HepG2 (cell line): Measurements from ENCODE around the gene SLC43A3. TPM values are rescaled to one million over a fixed set of nuclear protein-coding genes. Genes with fewer than 3 reads are reported as not detected.

ENCODE experiments used
- ATAC-seq: fragments of 200-7000 bp; cut with Tn5 transposase; 3 replicates; pipeline ENCODE4 v1.9.1; 2020; ENCODE audit warnings: mild to moderate bottlenecking, moderate library complexity
- BruUV-seq: library from RNA; stranded (reverse); fragments of 400-500 nt; replicated peaks from 2 replicates; lab custom pipeline; 2021; lab: Mats Ljungman, UMichigan
- CTCF ChIA-PET: fragments of 300-600 bp; formaldehyde crosslinking; extraction: SDS; loops from one replicate; lab custom pipeline; 2021; ENCODE audit warnings: low total read pairs, inconsistent platforms, low intra/inter-chr PET ratio; lab: Yijun Ruan, JAX
- POLR2A ChIA-PET: fragments of 350-600 bp; sonication (Branson Sonifier 250); formaldehyde crosslinking; loops from one replicate; lab custom pipeline; 2020; ENCODE audit warnings: antibody characterized with exemption, inconsistent platforms; lab: Yijun Ruan, JAX
- DNase-seq: peaks from one replicate; pipeline ENCODE4 v3.0.0-alpha.2; 2015; ENCODE audit warnings: low spot score
- FAIRE-seq: peaks from 3 replicates; lab custom pipeline; 2011; peaks lifted over from hg19 to GRCh38; lab: Jason Lieb, UNC
- H2AFZ ChIP-seq: one replicate; pipeline ENCODE4 v1.6.1; 2011; ENCODE audit warnings: low read length, inconsistent platforms
- H3K27ac ChIP-seq: fragments of 300-600 bp; 3 replicates; pipeline ENCODE4 v1.8.0; 2011; ENCODE audit warnings: mixed run types, mild to moderate bottlenecking, mixed read lengths, low read length, inconsistent platforms; ENCODE audit not compliant: insufficient read depth; ENCODE audit errors: extremely low read length
- H3K27me3 ChIP-seq, 2 experiments: fragments of 200-600 bp in 1 of 2; 2 replicates in 1 of 2; 3 replicates in 1 of 2; pipeline versions ENCODE4 v1.6.0 to v1.8.0; 2011; ENCODE audit warnings: low read length in 2 of 2, mild to moderate bottlenecking in 2 of 2, moderate library complexity in 2 of 2, inconsistent platforms in 1 of 2; ENCODE audit not compliant: insufficient read depth in 2 of 2, control insufficient read depth in 1 of 2
- H3K36me3 ChIP-seq, 2 experiments: fragments of 200-600 bp in 1 of 2; replicated peaks in 1 of 2; 2 replicates in 1 of 2; 3 replicates in 1 of 2; pipeline versions ENCODE4 v1.5.1 to v1.8.0; 2011; ENCODE audit warnings: low read length in 2 of 2, inconsistent platforms in 1 of 2; ENCODE audit not compliant: insufficient read depth in 2 of 2, control insufficient read depth in 1 of 2
- H3K4me1 ChIP-seq: 2 replicates; pipeline ENCODE4 v1.5.1; 2012; ENCODE audit warnings: low read length, inconsistent platforms; ENCODE audit not compliant: insufficient read depth
- H3K4me2 ChIP-seq: 2 replicates; pipeline ENCODE4 v1.6.0; 2011; ENCODE audit warnings: low read depth, low read length, inconsistent platforms
- H3K4me3 ChIP-seq, 3 experiments: fragments of 200-600 bp in 1 of 3; sonication (generic), shearing (Covaris generic) in 1 of 3; replicated peaks in 1 of 3; 2 replicates each; pipeline ENCODE4 v1.5.1; 2011 to 2016; ENCODE audit warnings: low read length in 3 of 3, inconsistent platforms in 2 of 3, low read depth in 2 of 3, mild to moderate bottlenecking in 2 of 3, control low read depth in 1 of 3, mixed read lengths in 1 of 3; ENCODE audit not compliant: insufficient read depth in 1 of 3
- H3K79me2 ChIP-seq: one replicate; pipeline ENCODE4 v1.6.1; 2011; ENCODE audit warnings: low read length, inconsistent platforms; ENCODE audit not compliant: insufficient read depth
- H3K9ac ChIP-seq: 2 replicates; pipeline ENCODE4 v1.6.0; 2011; ENCODE audit warnings: mild to moderate bottlenecking, low read depth, low read length, inconsistent platforms; ENCODE audit not compliant: insufficient read depth
- H3K9me3 ChIP-seq: 2 replicates; pipeline ENCODE4 v1.5.1; 2012; ENCODE audit warnings: mild to moderate bottlenecking, low read length
- H4K20me1 ChIP-seq: 2 replicates; pipeline ENCODE4 v1.6.0; 2011; ENCODE audit warnings: inconsistent platforms, mild to moderate bottlenecking, low read length, moderate library complexity; ENCODE audit not compliant: insufficient read depth
- ARNT ChIP-seq: fragments of 450-650 bp; IDR thresholded peaks from 2 replicates; pipeline ENCODE4 v1.6.1; 2017
- REPIN1 ChIP-seq: sonication (generic); formaldehyde crosslinking; IDR thresholded peaks from 2 replicates; pipeline ENCODE4 v1.8.0; 2022; ENCODE audit warnings: missing genetic modification reagents, low read depth, mild to moderate bottlenecking, borderline replicate concordance
- THAP9 ChIP-seq: sonication (generic); formaldehyde crosslinking; IDR thresholded peaks from 2 replicates; pipeline ENCODE4; 2020; ENCODE audit warnings: missing genetic modification reagents, mild to moderate bottlenecking, borderline replicate concordance
- WGBS: methylation state at CpG from one replicate; pipeline ENCODE4 v1.1.6; 2017; ENCODE audit warnings: low lambda C conversion rate; 5-methylcytosine and 5-hydroxymethylcytosine counted together
- in situ Hi-C: cut with HindIII; loops from 2 replicates; pipeline ENCODE4 v1.10.0; 2017; ENCODE audit warnings: low pct_unique_long_range_greater_than_20kb; ENCODE audit not compliant: extremely low pct_ligation_motif_present
- intact Hi-C: fragments of 100-400 bp; cut with micrococcal nuclease; formaldehyde crosslinking; loops from one replicate; pipeline ENCODE4 v1.10.0; 2022; ENCODE audit not compliant: unreplicated experiment
- polyA plus RNA-seq, 8 experiments: library from polyadenylated mRNA; depleted of rRNA in 3 of 8; stranded (reverse) in 7 of 8; unstranded in 1 of 8; fragments of >200 nt; fragmentation: Illumina TruSeq in 4 of 8; extraction: Trizol in 4 of 8; gene quantifications; 2 replicates each; pipeline versions ENCODE4 v1.2.1 to v1.2.3, GENCODE V29; 2011 to 2016; ENCODE audit warnings: low read depth in 4 of 8, missing spikeins in 1 of 8, mixed read lengths in 1 of 8; ENCODE audit not compliant: insufficient read depth in 1 of 8
- total RNA-seq, 5 experiments: library from RNA; depleted of rRNA; stranded (reverse); fragments of >200 nt; fragmentation: Illumina TruSeq; extraction: Trizol; gene quantifications; 2 replicates each; pipeline ENCODE4 v1.2.3, GENCODE V29; 2016; ENCODE audit warnings: low read depth in 1 of 5
- TF ChIP-seq, protein P1 (sequence below): sonication (generic); formaldehyde crosslinking; IDR thresholded peaks from 2 replicates; pipeline ENCODE4 v1.8.0; 2022; ENCODE audit warnings: mild to moderate bottlenecking, missing genetic modification reagents, borderline replicate concordance
- TF ChIP-seq, protein P2 (sequence below): sonication (generic); formaldehyde crosslinking; IDR thresholded peaks from 2 replicates; pipeline ENCODE4 v1.4.0; 2020; ENCODE audit warnings: low read depth, missing genetic modification reagents

SLC43A3 gene
- total and polyA plus RNA-seq, 2 of the 13 experiments (the other 11 are each of a cell fraction or from before 2014, with no cell fraction given) = 2.6 TPM; not detected in 1

- no peak overlapping the region for H2AFZ ChIP-seq
- DNase-seq (no peak), FAIRE-seq (no peak), ATAC-seq (no peak)
- H3K9me3 ChIP-seq = no peaks in the 10 kb centered on the region
- intact Hi-C loops = no loop called here
- no peak overlapping the region for H3K4me3 ChIP-seq
- ChIA-PET CTCF (no interaction called here), POLR2A (interaction anchor here (0.6 to 0.8 kb wide), 2 partner anchors 54 to 58 kb away, joined by 3 read pairs; no protein-coding TSS in a partner anchor)
- H4K20me1 ChIP-seq = no peaks in the 10 kb centered on the region
- in situ Hi-C loops = no loop called here
- H3K4me2 ChIP-seq = 0 out of 2 replicates have a peak overlapping the region, but pooled peaks have one; percentile 68
- TF ChIP-seq THAP9 (CRISPR knock-in tag) (no peak), ARNT (no peak), REPIN1 (CRISPR knock-in tag) (no peak)
- TF ChIP-seq, protein P1, sequence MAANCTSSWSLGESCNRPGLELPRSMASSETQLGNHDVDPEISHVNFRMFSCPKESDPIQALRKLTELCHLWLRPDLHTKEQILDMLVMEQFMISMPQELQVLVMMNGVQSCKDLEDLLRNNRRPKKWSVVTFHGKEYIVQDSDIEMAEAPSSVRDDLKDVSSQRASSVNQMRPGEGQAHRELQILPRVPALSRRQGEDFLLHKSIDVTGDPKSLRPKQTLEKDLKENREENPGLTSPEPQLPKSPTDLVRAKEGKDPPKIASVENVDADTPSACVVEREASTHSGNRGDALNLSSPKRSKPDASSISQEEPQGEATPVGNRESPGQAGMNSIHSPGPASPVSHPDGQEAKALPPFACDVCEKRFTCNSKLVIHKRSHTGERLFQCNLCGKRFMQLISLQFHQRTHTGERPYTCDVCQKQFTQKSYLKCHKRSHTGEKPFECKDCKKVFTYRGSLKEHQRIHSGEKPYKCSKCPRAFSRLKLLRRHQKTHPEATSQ (CRISPR knock-in tag) = no peak
- TF ChIP-seq, protein P2, sequence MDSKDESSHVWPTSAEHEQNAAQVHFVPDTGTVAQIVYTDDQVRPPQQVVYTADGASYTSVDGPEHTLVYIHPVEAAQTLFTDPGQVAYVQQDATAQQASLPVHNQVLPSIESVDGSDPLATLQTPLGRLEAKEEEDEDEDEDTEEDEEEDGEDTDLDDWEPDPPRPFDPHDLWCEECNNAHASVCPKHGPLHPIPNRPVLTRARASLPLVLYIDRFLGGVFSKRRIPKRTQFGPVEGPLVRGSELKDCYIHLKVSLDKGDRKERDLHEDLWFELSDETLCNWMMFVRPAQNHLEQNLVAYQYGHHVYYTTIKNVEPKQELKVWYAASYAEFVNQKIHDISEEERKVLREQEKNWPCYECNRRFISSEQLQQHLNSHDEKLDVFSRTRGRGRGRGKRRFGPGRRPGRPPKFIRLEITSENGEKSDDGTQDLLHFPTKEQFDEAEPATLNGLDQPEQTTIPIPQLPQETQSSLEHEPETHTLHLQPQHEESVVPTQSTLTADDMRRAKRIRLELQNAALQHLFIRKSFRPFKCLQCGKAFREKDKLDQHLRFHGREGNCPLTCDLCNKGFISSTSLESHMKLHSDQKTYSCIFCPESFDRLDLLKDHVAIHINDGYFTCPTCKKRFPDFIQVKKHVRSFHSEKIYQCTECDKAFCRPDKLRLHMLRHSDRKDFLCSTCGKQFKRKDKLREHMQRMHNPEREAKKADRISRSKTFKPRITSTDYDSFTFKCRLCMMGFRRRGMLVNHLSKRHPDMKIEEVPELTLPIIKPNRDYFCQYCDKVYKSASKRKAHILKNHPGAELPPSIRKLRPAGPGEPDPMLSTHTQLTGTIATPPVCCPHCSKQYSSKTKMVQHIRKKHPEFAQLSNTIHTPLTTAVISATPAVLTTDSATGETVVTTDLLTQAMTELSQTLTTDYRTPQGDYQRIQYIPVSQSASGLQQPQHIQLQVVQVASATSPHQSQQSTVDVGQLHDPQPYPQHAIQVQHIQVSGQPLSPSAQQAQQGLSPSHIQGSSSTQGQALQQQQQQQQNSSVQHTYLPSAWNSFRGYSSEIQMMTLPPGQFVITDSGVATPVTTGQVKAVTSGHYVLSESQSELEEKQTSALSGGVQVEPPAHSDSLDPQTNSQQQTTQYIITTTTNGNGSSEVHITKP (CRISPR knock-in tag) = no peak
- peaks cover 24% of the 10 kb centered on the region for H3K4me1 ChIP-seq
- peaks cover 0 to 4% of the 10 kb centered on the region in 2 experiments; a peak in 3 of 5 replicates for H3K27me3 ChIP-seq
- H3K27ac ChIP-seq = no peak overlapping the region
- H3K79me2 ChIP-seq = no peaks in the 10 kb centered on the region
- H3K36me3 ChIP-seq = no peaks in the 10 kb centered on the region
- no TSS peak for BruUV-seq
- 21% methylated on average over 5 of the region's 5 CpGs for WGBS
- no peak overlapping the region for H3K9ac ChIP-seq
Measured at GRCh38 chr11:57399221-57399620, 27.7 kb downstream of the SLC43A3 start.
